Glomerular visceral epithelial cell (primary cell): ENCODE results near the gene SUSD2.
"Not testable (repeated sequence)": the region's sequence is repeated elsewhere in the genome, so short reads cannot be mapped to it uniquely, and the experiment has no call there.

Experiments used
- DNase-seq: peaks from one replicate; pipeline ENCODE4 v3.0.0-alpha.2; 2016; ENCODE audit errors: extremely low spot score

SUSD2 gene

GRCh38 chr22:24176040-24176439, 5.2 kb upstream of the SUSD2 start:
- no peak for DNase-seq

GRCh38 chr22:24176630-24177029, 4.7 kb upstream of the SUSD2 start:
- no peak for DNase-seq

GRCh38 chr22:24177045-24177444, 4.2 kb upstream of the SUSD2 start:
- DNase-seq, result no peak

- no peak for DNase-seq
Measured at GRCh38 chr22:24177456-24177855, 3.8 kb upstream of the SUSD2 start.

- no peak for DNase-seq
Measured at GRCh38 chr22:24178021-24178431, 3.3 kb upstream of the SUSD2 start.

- no peak for DNase-seq
Measured at GRCh38 chr22:24178502-24179440, 2.5 kb upstream of the SUSD2 start.

- no peak for DNase-seq
Measured at GRCh38 chr22:24179478-24180210, 1.6 kb upstream of the SUSD2 start.

GRCh38 chr22:24180316-24181087, 785 bp upstream of the SUSD2 start:
- DNase-seq, result no peak

- DNase-seq, result no peak
Measured at GRCh38 chr22:24181996-24182899, 961 bp downstream of the SUSD2 start.

- DNase-seq, result not testable (repeated sequence)
Measured at GRCh38 chr22:24182900-24183246, 1.6 kb downstream of the SUSD2 start.

GRCh38 chr22:24183321-24184031, 2.2 kb downstream of the SUSD2 start:
- DNase-seq, result peak; percentile 12

- no peak for DNase-seq
Measured at GRCh38 chr22:24184057-24184798, 2.9 kb downstream of the SUSD2 start.

- DNase-seq, result no peak
Measured at GRCh38 chr22:24185001-24185500, 3.8 kb downstream of the SUSD2 start.

GRCh38 chr22:24185501-24186351, 4.4 kb downstream of the SUSD2 start:
- no peak for DNase-seq

GRCh38 chr22:24186352-24186740, 5.1 kb downstream of the SUSD2 start:
- no peak for DNase-seq

- DNase-seq, result no peak
Measured at GRCh38 chr22:24186892-24187670, 5.8 kb downstream of the SUSD2 start.

- no peak for DNase-seq
Measured at GRCh38 chr22:24187731-24188644, 6.7 kb downstream of the SUSD2 start.
